Spleen (tissue), 7 donors: ENCODE results near the gene PI4K2A.
A peak's percentile ranks its signal among the peaks of the same experiment; 100 is the strongest.

Experiments used
- POLR2A ChIP-seq, 3 donors: fragments of 450-650 bp; IDR thresholded peaks; one replicate each; pipeline ENCODE4 v1.5.1; 2017; ENCODE audit warnings: antibody characterized with exemption in 3 of 3, mild to moderate bottlenecking in 1 of 3
- POLR2AphosphoS5 ChIP-seq, 3 donors: sonication (generic); formaldehyde crosslinking; IDR thresholded peaks; one replicate each; pipeline ENCODE4 v1.5.1; 2017; ENCODE audit warnings: antibody characterized with exemption in 3 of 3
- TF ChIP-seq, protein P1 (sequence below), 11 experiments: fragments of 200-600 bp in 7 of 11; fragments of 450-650 bp in 4 of 11; sonication (generic) in 4 of 11; IDR thresholded peaks in 8 of 11; conservative IDR thresholded peaks in 3 of 11; 1 replicate in 7 of 11; 2 replicates in 4 of 11; pipeline versions ENCODE4 v1.4.0 to v1.8.0; 2016 to 2021; ENCODE audit warnings: antibody characterized with exemption in 11 of 11, inconsistent platforms in 4 of 11, mild to moderate bottlenecking in 1 of 11
- donor health status: DM: no; HTN: no; CAD: no; lungs with moderate emphysema.
- donor health status: DM: no; HTN: no; CAD: no.
- donor health status: DM: no; HTN: no; CAD: no.

DNA sequence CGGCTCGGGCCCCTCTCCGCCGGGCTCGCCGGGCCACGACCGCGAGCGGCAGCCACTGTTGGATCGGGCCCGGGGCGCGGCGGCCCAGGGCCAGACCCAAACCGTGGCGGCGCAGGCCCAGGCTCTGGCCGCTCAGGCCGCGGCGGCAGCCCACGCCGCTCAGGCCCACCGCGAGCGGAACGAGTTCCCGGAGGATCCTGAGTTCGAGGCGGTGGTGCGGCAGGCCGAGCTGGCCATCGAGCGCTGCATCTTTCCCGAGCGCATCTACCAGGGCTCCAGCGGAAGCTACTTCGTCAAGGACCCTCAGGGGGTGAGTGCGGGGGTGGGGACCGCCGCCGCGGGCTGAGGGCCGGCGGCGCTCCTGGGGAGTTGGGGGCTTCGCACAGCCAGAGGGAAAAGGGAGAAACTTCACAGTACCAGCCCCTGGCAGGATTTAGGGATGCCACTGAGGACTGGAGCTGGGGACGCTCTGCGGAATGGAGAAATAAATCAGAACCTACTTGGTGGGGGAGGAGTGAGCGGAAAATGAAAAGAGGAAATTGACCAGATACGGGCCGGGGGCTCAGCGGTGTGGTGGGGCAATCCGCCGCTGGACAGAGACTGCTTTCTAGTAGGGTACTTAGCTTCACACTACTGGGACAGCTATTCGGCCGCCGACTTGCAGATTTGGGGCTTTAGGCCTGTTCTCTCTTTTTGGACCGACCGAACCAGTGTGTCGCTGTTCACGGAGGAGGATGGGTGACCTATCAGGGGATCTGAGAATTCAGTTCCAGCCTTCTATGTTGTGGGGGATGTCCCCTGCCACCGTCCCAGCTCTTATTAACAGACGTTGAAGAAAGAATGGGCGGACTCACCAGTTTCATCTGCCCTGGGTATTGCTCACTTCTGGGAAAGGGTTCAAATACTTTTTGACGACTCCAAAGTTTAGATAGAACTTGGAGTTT lies 669 bp downstream of the PI4K2A start:
- TF ChIP-seq POLR2AphosphoS5 (IDR thresholded peaks at IDR 0.05): peak in 1 of 3 donors; percentile 23
- TF ChIP-seq, protein P1, sequence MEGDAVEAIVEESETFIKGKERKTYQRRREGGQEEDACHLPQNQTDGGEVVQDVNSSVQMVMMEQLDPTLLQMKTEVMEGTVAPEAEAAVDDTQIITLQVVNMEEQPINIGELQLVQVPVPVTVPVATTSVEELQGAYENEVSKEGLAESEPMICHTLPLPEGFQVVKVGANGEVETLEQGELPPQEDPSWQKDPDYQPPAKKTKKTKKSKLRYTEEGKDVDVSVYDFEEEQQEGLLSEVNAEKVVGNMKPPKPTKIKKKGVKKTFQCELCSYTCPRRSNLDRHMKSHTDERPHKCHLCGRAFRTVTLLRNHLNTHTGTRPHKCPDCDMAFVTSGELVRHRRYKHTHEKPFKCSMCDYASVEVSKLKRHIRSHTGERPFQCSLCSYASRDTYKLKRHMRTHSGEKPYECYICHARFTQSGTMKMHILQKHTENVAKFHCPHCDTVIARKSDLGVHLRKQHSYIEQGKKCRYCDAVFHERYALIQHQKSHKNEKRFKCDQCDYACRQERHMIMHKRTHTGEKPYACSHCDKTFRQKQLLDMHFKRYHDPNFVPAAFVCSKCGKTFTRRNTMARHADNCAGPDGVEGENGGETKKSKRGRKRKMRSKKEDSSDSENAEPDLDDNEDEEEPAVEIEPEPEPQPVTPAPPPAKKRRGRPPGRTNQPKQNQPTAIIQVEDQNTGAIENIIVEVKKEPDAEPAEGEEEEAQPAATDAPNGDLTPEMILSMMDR (IDR thresholded peaks at IDR 0.05 in 8 of 11, conservative IDR thresholded peaks at IDR 0.05 in 3 of 11): no peak
- TF ChIP-seq POLR2A (IDR thresholded peaks at IDR 0.05): no peak
